T-cell (primary cell): ENCODE measurements around the gene STOX1. TPM values are rescaled to one million over a fixed set of nuclear protein-coding genes. Genes with fewer than 3 reads are reported as not detected.
"Not testable (repeated sequence)": the region's sequence is repeated elsewhere in the genome, so short reads cannot be mapped to it uniquely, and the experiment has no call there.

Experiments
- ATAC-seq, 4 experiments: fragments of 200-7000 bp in 3 of 4; fragments of 150-1000 bp in 1 of 4; cut with Tn5 transposase; replicated peaks in 1 of 4; 1 replicate in 3 of 4; 2 replicates in 1 of 4; pipeline ENCODE4 v1.10.0; 2021; ENCODE audit warnings: moderate library complexity in 3 of 4, mild to moderate bottlenecking in 2 of 4, moderate number of reproducible peaks in 1 of 4
- CTCF ChIA-PET, 2 donors: fragments of 300-600 bp; sonication (Branson Sonifier 250); formaldehyde crosslinking; loops; one replicate each; lab custom pipeline; 2022; ENCODE audit warnings: antibody characterized with exemption in 2 of 2; lab: Charles Lee
- POLR2A ChIA-PET, 2 donors: fragments of 300-600 bp; sonication (Branson Sonifier 250); formaldehyde crosslinking; loops; one replicate each; lab custom pipeline; 2022; ENCODE audit warnings: antibody characterized with exemption in 2 of 2; lab: Charles Lee
- DNase-seq, 35 experiments: peaks; one replicate each; pipeline versions ENCODE4 v3.0.0 to v3.0.0-alpha.2; 2013 to 2023
- H3K27ac ChIP-seq: one replicate; pipeline ENCODE4 v1.5.1; 2013; ENCODE audit warnings: low read length
- H3K27me3 ChIP-seq, 2 experiments: replicated peaks in 1 of 2; 1 replicate in 1 of 2; 2 replicates in 1 of 2; pipeline versions ENCODE4 v1.6.1 to v1.7.0; 2013; ENCODE audit warnings: low read length in 1 of 2, mixed read lengths in 1 of 2; ENCODE audit not compliant: control insufficient read depth in 2 of 2, insufficient read depth in 2 of 2; ENCODE audit errors: extremely low read depth in 1 of 2
- H3K36me3 ChIP-seq, 2 donors: 1 replicate in 1 of 2; 2 replicates in 1 of 2; pipeline versions ENCODE4 v1.6.1 to v1.7.0; 2013; ENCODE audit warnings: low read length in 1 of 2; ENCODE audit not compliant: control insufficient read depth in 2 of 2, insufficient read depth in 1 of 2; ENCODE audit errors: extremely low read depth in 1 of 2
- H3K4me1 ChIP-seq, 2 experiments: 1 replicate in 1 of 2; 2 replicates in 1 of 2; pipeline versions ENCODE4 v1.6.1 to v1.7.0; 2013; ENCODE audit warnings: low read length in 2 of 2, mixed read lengths in 1 of 2; ENCODE audit not compliant: insufficient read depth in 2 of 2, control insufficient read depth in 1 of 2; ENCODE audit errors: extremely low read depth in 1 of 2
- H3K4me3 ChIP-seq, 2 donors: 1 replicate in 1 of 2; 2 replicates in 1 of 2; pipeline versions ENCODE4 v1.5.1 to v1.7.0; 2013; ENCODE audit warnings: mild to moderate bottlenecking in 2 of 2, low read length in 1 of 2, moderate library complexity in 1 of 2; ENCODE audit not compliant: control insufficient read depth in 1 of 2; ENCODE audit errors: extremely low read depth in 1 of 2
- H3K9me3 ChIP-seq: 2 replicates; pipeline ENCODE4 v1.7.0; 2013
- H3K27ac Mint-ChIP-seq, 2 donors: one replicate each; pipeline ENCODE4 v1.8.0; 2020 to 2021; ENCODE audit warnings: mild to moderate bottlenecking in 2 of 2, mixed read lengths in 2 of 2
- H3K27me3 Mint-ChIP-seq, 2 donors: one replicate each; pipeline ENCODE4 v1.8.0; 2021 to 2022; ENCODE audit warnings: mixed read lengths in 2 of 2
- H3K36me3 Mint-ChIP-seq: one replicate; pipeline ENCODE4 v1.8.0; 2021; ENCODE audit warnings: mixed read lengths
- H3K4me1 Mint-ChIP-seq, 3 donors: one replicate each; pipeline ENCODE4 v1.8.0; 2020 to 2022; ENCODE audit warnings: mixed read lengths in 3 of 3, mild to moderate bottlenecking in 1 of 3
- H3K4me3 Mint-ChIP-seq, 3 donors: one replicate each; pipeline ENCODE4 v1.8.0; 2020 to 2022; ENCODE audit warnings: mild to moderate bottlenecking in 3 of 3, mixed read lengths in 3 of 3, moderate library complexity in 3 of 3
- H3K9me3 Mint-ChIP-seq, 3 donors: one replicate each; pipeline ENCODE4 v1.8.0; 2020 to 2022; ENCODE audit warnings: mixed read lengths in 3 of 3
- WGBS: methylation state at CpG from one replicate; pipeline ENCODE4 v1.1.5; 2013; ENCODE audit warnings: missing lambda C conversion rate; ENCODE audit not compliant: insufficient coverage; 5-methylcytosine and 5-hydroxymethylcytosine counted together
- total RNA-seq, 35 experiments: library from RNA in 6 of 35; stranded (reverse) in 6 of 35; fragments of 120-200 nt in 1 of 35; gene quantifications; one replicate each; pipeline versions ENCODE4 v1.2.1 to v1.2.4 and lab custom pipeline; 2013 to 2026

STOX1 gene
- total RNA-seq, 5 donors from 2014 or later (not counting 1 experiment from before 2014, with no cell fraction given): 0.16 to 1.1 (median 0.50) TPM

DNA sequence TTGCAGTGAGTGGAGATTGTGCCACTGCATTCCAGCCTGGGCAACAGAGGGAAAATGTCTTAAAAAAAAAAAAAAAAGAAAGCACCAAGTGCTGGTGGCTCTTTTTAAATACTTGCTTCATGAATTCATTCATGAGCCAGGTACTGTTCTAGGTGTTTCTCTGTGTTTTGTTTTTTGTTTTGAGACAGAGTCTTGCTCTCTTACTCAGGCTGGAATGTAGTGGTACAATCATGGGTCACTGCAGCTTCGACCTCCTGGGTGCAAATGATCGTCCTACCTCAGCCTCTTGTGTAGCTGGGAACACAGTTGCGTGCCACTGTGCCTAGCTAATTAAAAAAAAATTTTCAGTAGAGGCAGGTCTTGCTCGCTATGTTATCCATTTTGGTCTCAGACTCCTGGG lies 5.3 kb downstream of the STOX1 start:
- H3K9me3 ChIP-seq: no peaks in the 10 kb centered on the region
- no peak overlapping the region for H3K4me3 ChIP-seq
- ChIA-PET CTCF (no interaction called here), POLR2A (no interaction called here)
- H3K4me1 ChIP-seq: peaks cover 0 to 18% of the 10 kb centered on the region in 2 experiments
- Mint-ChIP-seq H3K9me3 (no peaks in the 10 kb centered on the region), H3K27me3 (no peaks in the 10 kb centered on the region), H3K36me3 (no peaks in the 10 kb centered on the region), H3K27ac (no peak overlapping the region), H3K4me3 (no peak overlapping the region), H3K4me1 (peaks cover 0 to 13% (median 13%) of the 10 kb centered on the region in 3 donors)
- no peak overlapping the region for H3K27ac ChIP-seq
- H3K36me3 ChIP-seq: no peaks in the 10 kb centered on the region
- no peaks in the 10 kb centered on the region for H3K27me3 ChIP-seq
- no peak for ATAC-seq
- WGBS: 97% methylated on average over 4 of the region's 4 CpGs
- DNase-seq: no peak

DNA sequence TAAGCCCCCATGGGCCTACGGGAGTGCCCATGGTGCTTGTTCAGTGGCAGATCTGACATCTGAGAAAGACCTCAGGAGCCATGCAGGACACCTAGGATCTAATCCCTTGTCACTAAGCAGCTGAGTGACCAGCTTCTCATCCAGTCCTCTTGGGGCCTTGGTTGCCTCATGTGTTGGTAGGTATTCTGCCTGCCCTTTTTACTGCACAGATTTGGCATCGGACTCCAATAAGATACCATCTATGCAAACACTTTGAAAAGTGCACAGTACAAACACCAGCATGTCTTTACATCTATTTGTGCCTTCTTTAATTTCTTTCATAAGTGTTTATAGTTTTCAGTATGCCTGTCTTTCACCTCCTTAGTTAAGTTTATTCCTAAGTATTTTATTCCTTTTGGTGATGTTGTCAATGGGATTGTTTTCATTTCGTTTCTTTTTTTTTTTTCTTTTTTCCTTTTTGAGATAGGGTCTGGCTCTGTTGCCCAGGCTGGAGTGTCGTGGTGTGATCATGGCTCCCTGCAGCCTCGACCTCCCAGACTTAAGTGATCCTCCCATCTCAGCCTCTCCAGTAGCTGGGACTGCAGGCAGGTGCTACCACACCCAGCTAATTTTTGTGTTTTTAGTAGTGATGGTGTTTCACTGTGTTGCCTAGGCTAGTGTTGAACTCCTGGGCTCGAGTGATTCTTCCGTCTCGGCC lies 10.4 kb downstream of the STOX1 start:
- POLR2A ChIA-PET: interaction anchor here in 1 of 2 donors (0.6 kb wide), 1 partner anchor 9 kb away, joined by 3 read pairs; no protein-coding TSS in a partner anchor

DNA sequence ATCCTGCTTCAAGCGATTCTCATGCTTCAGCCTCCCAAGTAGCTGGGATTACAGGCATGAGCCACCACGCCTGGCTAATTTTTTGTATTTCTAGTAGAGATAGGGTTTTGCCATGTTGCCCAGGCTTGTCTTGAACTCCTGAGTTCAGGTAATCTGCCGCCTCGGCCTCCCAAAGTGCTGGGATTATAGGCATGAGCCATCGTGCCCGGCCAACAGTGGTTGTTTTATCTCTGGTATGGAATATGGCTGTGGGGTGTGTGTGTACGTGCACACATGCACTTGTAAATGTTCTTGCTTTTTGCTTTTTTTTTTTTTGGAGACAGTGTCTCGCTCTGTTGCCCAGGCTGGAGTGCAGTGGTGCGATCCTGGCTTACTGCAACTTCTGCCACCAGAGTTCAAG lies 13.3 kb downstream of the STOX1 start:
- H3K27ac Mint-ChIP-seq, H3K4me1 ChIP-seq, H3K4me3 ChIP-seq, H3K36me3 Mint-ChIP-seq, POLR2A ChIA-PET, DNase-seq, H3K9me3 Mint-ChIP-seq, H3K4me1 Mint-ChIP-seq, H3K27me3 ChIP-seq, H3K9me3 ChIP-seq, ATAC-seq, H3K36me3 ChIP-seq, H3K27ac ChIP-seq, H3K27me3 Mint-ChIP-seq, H3K4me3 Mint-ChIP-seq, CTCF ChIA-PET: not testable (repeated sequence)
- WGBS: 90% methylated on average over 6 of the region's 9 CpGs

More for the DNA sequence above, 10.4 kb downstream of the STOX1 start:
- Histone ChIP-seq H3K27ac (no peak overlapping the region), H3K9me3 (no peaks in the 10 kb centered on the region), H3K4me3 (no peak overlapping the region), H3K4me1 (no peaks in the 10 kb centered on the region), H3K27me3 (no peaks in the 10 kb centered on the region), H3K36me3 (no peaks in the 10 kb centered on the region)
- CTCF ChIA-PET: interaction anchor here in 1 of 2 donors (0.6 kb wide), 1 partner anchor 224 kb away, joined by 3 read pairs; no protein-coding TSS in a partner anchor
- no peaks in the 10 kb centered on the region for H3K27me3 Mint-ChIP-seq
- no peak overlapping the region for H3K27ac Mint-ChIP-seq
- H3K4me1 Mint-ChIP-seq: no peaks in the 10 kb centered on the region
- no peak overlapping the region for H3K4me3 Mint-ChIP-seq
- ATAC-seq: no peak
- no peaks in the 10 kb centered on the region for H3K36me3 Mint-ChIP-seq
- no peaks in the 10 kb centered on the region for H3K9me3 Mint-ChIP-seq
- DNase-seq: no peak
- 100% methylated on average over 1 of the region's 8 CpGs for WGBS

DNA sequence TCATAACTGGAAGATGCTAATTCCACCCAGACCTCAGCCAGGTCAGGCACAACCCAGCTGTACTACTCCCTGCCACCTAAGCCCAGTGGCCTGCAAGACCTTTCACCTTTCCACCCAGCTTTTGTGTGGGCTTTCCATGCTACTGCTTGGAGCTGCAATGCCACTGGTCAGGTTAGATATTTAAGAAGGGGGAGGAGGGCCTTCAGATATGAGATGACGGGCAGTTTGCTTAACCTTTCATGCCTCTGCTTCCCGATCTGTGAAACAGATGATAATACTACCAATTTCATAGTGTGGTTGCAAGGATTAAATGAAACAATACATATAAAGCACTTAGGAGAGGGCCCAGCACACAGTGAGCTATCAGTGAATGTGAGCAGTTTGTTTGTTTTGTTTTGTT lies 20.9 kb downstream of the STOX1 start:
- no peak for ATAC-seq
- H3K27me3 Mint-ChIP-seq: no peaks in the 10 kb centered on the region
- CTCF ChIA-PET: no interaction called here

DNA sequence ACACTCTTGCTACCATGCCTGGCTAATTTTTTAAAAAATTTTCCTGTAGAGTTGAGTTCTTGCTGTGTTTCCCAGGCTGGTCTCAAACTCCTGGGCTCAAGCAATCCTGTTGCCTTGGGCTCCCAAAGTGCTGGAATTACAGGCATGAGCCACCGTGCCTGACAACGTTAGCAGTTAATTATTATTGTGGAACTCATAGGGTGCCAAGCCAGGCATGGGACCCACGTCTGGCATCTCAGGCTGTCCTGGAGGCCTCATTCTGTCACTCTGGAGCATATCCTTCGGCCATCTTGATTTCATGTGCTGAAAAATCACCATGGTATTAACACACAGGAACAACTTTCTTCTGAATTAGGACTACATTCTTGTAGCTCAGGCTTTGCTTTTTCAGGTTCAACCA lies 21.5 kb downstream of the STOX1 start:
- Mint-ChIP-seq H3K4me3 (no peak overlapping the region), H3K27ac (no peak overlapping the region), H3K4me1 (no peaks in the 10 kb centered on the region), H3K9me3 (no peaks in the 10 kb centered on the region), H3K27me3 (no peaks in the 10 kb centered on the region), H3K36me3 (no peaks in the 10 kb centered on the region)
- DNase-seq: no peak
- no peak overlapping the region for H3K4me3 ChIP-seq
- H3K9me3 ChIP-seq: no peaks in the 10 kb centered on the region
- ChIA-PET CTCF (no interaction called here), POLR2A (no interaction called here)
- H3K27me3 ChIP-seq: no peaks in the 10 kb centered on the region
- H3K36me3 ChIP-seq: no peaks in the 10 kb centered on the region
- 80% methylated on average over 3 of the region's 4 CpGs for WGBS
- no peak for ATAC-seq
- H3K4me1 ChIP-seq: no peaks in the 10 kb centered on the region
- no peak overlapping the region for H3K27ac ChIP-seq

More for the DNA sequence above, 20.9 kb downstream of the STOX1 start:
- Histone ChIP-seq H3K4me1 (no peaks in the 10 kb centered on the region), H3K9me3 (no peaks in the 10 kb centered on the region), H3K27me3 (no peaks in the 10 kb centered on the region), H3K36me3 (no peaks in the 10 kb centered on the region), H3K27ac (no peak overlapping the region), H3K4me3 (no peak overlapping the region)
- H3K4me1 Mint-ChIP-seq: no peaks in the 10 kb centered on the region
- DNase-seq: no peak
- no peaks in the 10 kb centered on the region for H3K9me3 Mint-ChIP-seq
- H3K4me3 Mint-ChIP-seq: no peak overlapping the region
- H3K36me3 Mint-ChIP-seq: no peaks in the 10 kb centered on the region
- no peak overlapping the region for H3K27ac Mint-ChIP-seq
- POLR2A ChIA-PET: no interaction called here
- no CpG with 5 or more reads among the region's 2 CpGs for WGBS

DNA sequence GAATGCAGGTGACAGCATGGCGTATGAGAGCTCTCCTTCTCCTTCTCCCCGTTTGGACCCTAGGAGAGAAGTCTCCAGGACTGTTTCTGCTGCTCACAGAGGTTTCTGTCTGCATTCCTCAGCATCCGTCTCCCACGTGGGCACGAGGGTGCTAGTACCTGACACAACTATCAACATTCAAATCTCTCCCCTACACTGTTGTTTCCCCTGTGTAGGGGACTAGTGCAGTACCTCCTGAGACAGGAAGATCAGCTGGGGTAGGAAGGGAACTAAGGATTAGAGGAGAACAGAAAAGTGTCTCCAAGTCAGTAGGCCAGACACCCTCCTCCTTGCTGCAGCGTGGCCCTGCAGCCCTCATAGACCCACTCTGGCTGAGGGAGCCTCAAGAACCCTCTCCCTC lies 29.0 kb downstream of the STOX1 start:
- Mint-ChIP-seq H3K9me3 (peaks cover 7 to 18% (median 12%) of the 10 kb centered on the region in 3 donors), H3K4me3 (no peak overlapping the region), H3K27me3 (peaks cover 0 to 2% of the 10 kb centered on the region in 2 donors), H3K27ac (no peak overlapping the region), H3K4me1 (no peaks in the 10 kb centered on the region), H3K36me3 (peaks cover 3% of the 10 kb centered on the region)
- H3K4me1 ChIP-seq: no peaks in the 10 kb centered on the region
- no peak overlapping the region for H3K4me3 ChIP-seq
- no peak overlapping the region for H3K27ac ChIP-seq
- no peaks in the 10 kb centered on the region for H3K9me3 ChIP-seq
- ChIA-PET POLR2A (no interaction called here), CTCF (no interaction called here)
- peaks cover 0 to 8% of the 10 kb centered on the region in 2 experiments for H3K27me3 ChIP-seq
- no peaks in the 10 kb centered on the region for H3K36me3 ChIP-seq
- no peak for ATAC-seq
- WGBS: 83% methylated on average over 1 of the region's 6 CpGs
- no peak for DNase-seq
